Liver (tissue), 2 donors: ENCODE data around the gene ORAI2.
"Not testable (repeated sequence)": the region's sequence is repeated elsewhere in the genome, so short reads cannot be mapped to it uniquely, and the experiment has no call there.

Experiments
- MAX ChIP-seq: IDR thresholded peaks from 2 replicates; pipeline ENCODE4 v1.6.1; 2016; ENCODE audit warnings: antibody characterized with exemption
- SP1 ChIP-seq: IDR thresholded peaks from 2 replicates; pipeline ENCODE4 v1.6.1; 2018; ENCODE audit warnings: antibody characterized with exemption, mild to moderate bottlenecking
- YY1 ChIP-seq: IDR thresholded peaks from 2 replicates; pipeline ENCODE4 v1.6.1; 2016; ENCODE audit warnings: antibody characterized with exemption, mild to moderate bottlenecking
- donor health status: healthy.

DNA sequence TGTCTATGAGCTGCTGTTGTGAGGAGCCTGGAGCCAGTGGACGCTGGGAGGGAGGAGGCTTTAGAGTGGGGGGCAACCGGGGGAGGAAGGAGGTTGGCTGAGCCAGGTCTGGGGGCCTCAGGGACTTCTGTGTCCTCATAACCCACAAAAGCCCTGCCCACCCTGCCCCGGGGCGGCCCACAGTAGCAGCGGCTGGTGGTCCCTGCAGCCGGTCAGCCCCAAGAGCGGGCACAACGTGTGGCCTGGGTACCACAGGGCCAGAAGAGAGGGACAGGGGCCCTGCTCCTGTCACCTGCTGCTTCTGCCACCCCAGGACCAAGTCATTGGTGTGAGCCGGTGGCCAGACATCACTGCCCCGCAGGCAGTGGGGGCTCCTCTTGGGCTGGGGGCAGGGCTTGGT, 48.6 kb downstream of the ORAI2 start:
- TF ChIP-seq SP1, MAX, YY1: not testable (repeated sequence)
